HS-5 (cell line): ENCODE measurements around the gene SOCS6.
"Not testable (repeated sequence)": the region's sequence is repeated elsewhere in the genome, so short reads cannot be mapped to it uniquely, and the experiment has no call there.

ENCODE experiments used
- DNase-seq: peaks from one replicate; pipeline ENCODE4 v3.0.0-alpha.2; 2012; ENCODE audit warnings: low read depth

The SOCS6 gene

GRCh38 chr18:70362258-70362657 is 73.4 kb downstream of the SOCS6 start:
- DNase-seq: no peak

DNA sequence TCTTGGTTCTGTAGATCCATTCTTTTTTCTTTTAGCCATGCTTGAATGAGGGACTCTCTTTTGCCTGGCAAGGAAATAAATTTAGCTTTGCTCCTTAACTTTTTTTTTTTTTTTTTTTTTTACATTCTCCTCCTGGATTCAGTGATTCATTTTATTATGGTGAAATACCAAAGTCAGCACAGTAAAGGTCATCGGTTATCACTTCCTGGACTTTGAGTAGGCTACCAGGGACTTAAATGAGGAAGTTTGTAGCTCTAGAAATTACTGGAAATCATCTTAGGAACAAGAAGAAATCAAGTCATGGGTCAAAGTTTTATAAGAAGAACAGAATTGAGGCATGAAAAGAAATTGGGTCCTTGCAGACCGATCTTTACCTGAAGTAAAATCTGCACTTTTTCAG is 75.0 kb downstream of the SOCS6 start:
- DNase-seq: peak; percentile 41

- DNase-seq: no peak
Observed at GRCh38 chr18:70365361-70365760, 76.5 kb downstream of the SOCS6 start.

DNA sequence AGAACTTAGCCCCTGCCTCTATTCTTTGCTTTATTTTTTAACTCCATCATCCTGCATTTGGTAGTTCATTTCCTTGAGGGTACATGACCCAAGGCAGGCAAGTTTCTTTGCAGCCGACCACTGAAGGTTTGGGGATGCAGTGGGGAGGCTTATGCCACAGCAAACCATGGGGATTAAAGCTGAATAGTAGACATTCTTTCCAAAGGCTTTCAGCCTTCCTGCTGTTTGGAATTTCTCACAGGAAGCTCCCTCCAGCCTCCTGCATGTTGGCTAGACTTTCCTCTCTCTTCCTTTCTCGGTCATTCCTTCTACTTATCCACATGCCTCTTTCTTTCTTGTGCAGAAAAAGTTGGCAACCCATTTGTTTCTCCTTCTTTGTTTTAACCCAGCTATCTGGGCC is 77.3 kb downstream of the SOCS6 start:
- no peak for DNase-seq

DNA sequence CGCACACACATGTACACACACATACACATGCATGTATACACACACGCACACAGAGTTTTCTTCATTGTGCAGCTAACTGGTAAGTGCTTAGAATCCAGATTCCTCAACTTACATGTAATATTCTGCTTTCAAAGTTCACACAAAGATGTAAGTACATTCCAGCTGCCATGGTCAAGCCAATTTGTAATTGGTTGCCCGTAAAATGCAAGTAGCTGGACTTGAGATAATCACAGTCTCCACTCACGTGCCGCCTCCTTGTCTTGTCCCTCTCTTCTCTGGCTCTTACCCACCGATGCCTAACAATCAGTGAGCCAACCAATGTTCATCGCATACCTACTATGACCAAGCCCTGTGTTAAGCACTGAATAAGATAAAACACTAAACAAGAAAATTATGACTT is 77.8 kb downstream of the SOCS6 start:
- no peak for DNase-seq

- not testable (repeated sequence) for DNase-seq
Observed at GRCh38 chr18:70367344-70367743, 78.5 kb downstream of the SOCS6 start.

DNA sequence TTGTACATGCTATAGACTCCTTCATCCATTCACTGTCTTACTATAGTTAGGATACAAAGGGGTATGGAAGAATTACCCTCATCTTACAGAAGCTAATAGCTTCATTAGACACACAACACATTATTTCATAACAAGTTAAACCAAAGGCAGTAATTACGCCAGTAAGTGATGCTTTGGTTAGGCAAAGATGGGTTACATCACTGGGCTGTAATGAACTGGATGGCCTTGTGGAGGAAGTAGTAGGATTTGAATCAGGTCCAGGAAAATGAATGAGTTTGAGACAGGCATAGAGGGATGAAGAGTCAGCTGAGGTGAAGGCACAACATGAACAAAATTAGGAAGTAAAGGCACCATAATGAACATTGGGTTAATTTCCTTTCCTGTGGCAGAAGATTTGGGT is 80.1 kb downstream of the SOCS6 start:
- DNase-seq: no peak

GRCh38 chr18:70370762-70371733 is 82.2 kb downstream of the SOCS6 start:
- no peak for DNase-seq

DNA sequence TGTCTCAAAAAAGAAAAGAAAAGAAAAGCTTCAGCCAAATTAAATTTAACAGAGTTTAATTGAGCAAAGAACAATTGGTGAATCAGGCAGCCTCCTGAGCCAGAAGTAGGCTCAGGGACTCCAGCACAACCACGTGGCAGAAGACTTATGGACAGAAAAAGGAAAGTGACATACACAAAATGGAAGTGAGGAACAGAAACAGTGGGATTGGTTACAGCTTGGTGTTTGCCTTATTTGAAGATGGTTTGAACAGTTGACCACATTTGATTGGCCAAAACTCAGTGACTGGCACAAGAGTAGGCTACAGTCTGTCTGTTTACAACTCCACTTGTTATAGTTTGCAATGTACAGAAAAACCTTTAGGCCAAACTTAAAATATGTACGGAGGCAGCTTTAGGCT is 83.1 kb downstream of the SOCS6 start:
- no peak for DNase-seq

DNA sequence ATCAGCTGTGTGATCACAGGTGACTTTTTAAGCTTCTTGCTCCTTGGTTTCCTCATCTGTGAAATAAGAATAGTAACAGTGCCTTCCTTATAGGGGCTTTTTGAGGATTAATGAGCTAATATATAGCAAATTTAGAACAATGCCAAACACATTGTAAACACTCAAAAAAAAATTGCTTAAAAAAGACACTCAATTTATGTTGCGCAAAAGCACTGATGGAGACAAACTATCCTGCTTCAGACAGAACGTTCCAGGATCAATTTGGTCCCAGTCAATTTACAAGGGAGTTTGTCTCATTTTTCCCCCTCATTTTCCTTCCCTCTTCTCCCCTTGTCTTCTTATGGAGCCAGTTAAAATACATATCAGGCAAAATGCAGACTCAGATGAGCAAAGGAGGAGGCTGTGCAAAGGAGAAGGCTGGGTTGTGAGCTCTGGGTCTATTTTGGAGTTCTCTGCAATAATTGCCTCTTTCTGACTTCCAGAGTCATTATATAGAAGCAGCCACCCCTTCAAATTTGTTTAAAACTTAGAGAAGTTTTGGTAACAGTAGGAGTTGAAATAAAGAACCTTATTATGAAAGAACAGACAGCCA is 83.7 kb downstream of the SOCS6 start:
- no peak for DNase-seq

DNA sequence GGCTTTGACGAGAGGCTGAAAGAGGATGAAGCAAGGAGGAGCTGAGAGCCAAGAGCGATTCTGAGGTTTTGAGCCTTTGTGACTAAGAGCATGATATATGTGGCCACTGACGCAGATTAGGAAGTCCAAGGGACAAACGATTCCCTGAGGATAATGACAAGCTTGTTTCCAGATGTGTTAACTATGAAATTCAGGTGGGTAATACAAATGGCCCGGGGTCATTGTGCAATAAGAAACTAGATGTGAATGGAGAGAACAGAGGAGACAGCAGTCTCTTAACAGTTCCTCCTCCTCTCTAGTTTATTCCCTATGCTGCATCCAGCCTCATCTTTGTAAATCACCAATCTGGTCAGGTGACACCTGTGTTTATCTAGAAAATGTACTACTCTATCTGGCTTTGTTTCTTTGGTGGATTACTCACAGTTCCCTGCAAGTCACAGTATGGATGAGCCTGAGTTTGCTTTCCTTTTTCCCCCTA is 84.2 kb downstream of the SOCS6 start:
- peak; percentile 61 for DNase-seq

- DNase-seq: no peak
Observed at GRCh38 chr18:70374154-70374553, 85.3 kb downstream of the SOCS6 start.

DNA sequence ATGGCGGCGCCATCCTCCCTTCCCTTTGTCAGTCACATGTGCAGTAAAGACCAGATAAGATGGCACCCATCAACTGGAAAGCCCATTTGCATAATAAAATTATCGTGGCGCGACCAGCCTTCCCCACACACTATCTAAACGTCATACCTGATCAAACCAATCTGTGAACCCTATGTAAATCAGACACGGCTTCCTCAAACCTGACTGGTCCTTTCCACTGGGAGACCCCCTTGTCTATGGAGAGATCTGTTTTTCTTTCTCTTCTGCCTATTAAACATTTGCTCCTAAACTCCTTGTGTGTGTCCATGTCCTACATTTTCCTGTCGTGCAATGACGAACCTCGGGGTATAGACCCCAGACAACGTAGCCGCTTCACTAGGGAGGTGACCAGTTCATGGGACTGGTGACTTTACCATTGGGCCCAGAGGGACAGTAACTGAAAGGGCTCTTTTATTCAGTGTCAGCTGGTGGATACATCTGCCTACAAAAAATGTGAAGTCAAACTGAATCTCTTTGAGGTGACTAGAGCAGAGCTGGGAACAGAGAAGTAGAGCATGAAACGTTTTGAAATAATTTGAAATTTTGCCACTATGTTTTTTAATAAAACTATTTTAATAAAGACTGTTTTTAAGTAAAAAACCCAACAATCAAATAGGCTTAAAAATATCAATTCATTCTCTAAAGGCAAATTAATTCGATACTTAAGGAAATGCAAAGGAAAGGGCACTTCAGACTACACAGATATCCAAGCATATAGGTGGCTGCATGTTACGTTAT is 87.5 kb downstream of the SOCS6 start:
- DNase-seq: no peak

DNA sequence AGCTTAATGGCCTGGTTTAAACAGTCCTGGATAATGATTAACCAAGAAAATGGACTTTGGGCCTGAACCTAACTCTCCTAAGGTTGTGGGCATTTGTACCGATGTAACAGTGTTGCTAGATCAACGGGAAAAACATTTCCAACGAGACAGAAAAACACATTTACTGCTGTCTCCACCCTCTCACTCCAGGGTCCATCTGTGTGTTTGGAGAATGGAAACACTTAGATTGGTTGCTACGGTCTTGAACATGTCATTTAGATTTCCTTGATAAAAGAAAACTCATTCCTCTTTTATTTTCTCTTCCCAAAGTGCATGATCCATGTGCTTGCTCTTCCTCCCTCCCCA is 88.0 kb downstream of the SOCS6 start:
- DNase-seq: no peak

GRCh38 chr18:70377317-70377799 is 88.5 kb downstream of the SOCS6 start:
- DNase-seq: no peak

DNA sequence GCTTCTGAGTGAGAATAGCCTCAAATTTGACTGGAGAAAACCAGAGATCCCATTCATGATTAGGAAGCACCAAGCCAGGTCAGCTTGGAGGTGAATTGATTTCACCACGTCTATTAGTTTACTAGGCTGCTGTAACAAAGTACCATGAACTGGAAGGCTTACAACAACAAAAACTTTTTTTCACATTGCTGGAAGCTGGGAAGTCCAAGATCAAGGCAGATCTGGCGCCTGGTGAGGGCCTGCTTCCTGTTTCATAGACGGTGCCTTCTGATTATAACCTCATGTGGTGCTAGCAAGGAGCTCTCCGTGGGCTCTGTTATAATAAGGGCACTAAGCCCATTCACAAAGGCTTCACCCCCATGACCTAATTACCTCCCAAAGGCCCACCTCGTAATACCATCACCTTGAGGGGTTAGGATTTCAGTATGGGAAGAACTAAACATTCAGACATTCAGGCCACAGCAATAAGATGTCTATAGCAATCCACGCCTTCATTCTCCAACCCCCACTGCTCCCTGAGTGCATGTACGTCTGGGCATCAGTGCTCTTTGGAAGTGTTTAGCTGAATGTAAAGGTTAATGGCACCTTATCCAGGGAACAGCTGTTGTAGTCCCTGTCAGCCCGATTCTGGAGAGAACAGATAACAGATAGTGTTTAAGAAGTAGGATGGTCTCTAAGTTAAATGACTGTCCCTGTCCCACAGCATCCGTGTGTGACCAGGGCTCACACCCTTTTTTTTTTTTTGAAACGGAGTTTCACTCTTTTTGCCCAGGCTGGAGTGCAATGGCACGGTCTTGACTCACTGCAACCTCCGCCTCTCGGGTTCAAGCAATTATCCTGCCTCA is 89.2 kb downstream of the SOCS6 start:
- no peak for DNase-seq
